ENCODE results near the gene C1orf105.
A peak's percentile ranks its signal among the peaks of the same experiment; 100 is the strongest.

C1orf105 gene

GRCh38 chr1:172397221-172397620 lies 23.3 kb upstream of the C1orf105 start:
- DNase-seq = no peak

- no peak for DNase-seq
These were observed 22.9 kb upstream of the C1orf105 start for GRCh38 chr1:172397633-172398032.

GRCh38 chr1:172398193-172398592 lies 22.3 kb upstream of the C1orf105 start:
- DNase-seq = peak in 1 of 14 donors; percentile 10

- DNase-seq = peak in 11 of 14 donors; percentile 4 to 61 (median 37)
These were observed 21.3 kb upstream of the C1orf105 start for GRCh38 chr1:172398970-172399755.

- peak in 2 of 14 donors; percentile 3 to 7 for DNase-seq
These were observed 20.4 kb upstream of the C1orf105 start for GRCh38 chr1:172399756-172400721.

- no peak for DNase-seq
These were observed 19.8 kb upstream of the C1orf105 start for GRCh38 chr1:172400722-172401105.

- no peak for DNase-seq
These were observed 19.0 kb upstream of the C1orf105 start for GRCh38 chr1:172401477-172401876.

- DNase-seq = no peak
These were observed 18.6 kb upstream of the C1orf105 start for GRCh38 chr1:172401892-172402291.

- DNase-seq = no peak
These were observed 17.5 kb upstream of the C1orf105 start for GRCh38 chr1:172402878-172403569.

GRCh38 chr1:172404121-172404520 lies 16.4 kb upstream of the C1orf105 start:
- peak in 1 of 14 donors; percentile 32 for DNase-seq

GRCh38 chr1:172405912-172406311 lies 14.6 kb upstream of the C1orf105 start:
- no peak for DNase-seq

- DNase-seq = no peak
These were observed 13.5 kb upstream of the C1orf105 start for GRCh38 chr1:172406968-172407367.

- DNase-seq = no peak
These were observed 11.5 kb upstream of the C1orf105 start for GRCh38 chr1:172408958-172409357.

GRCh38 chr1:172410027-172410426 lies 10.5 kb upstream of the C1orf105 start:
- DNase-seq = no peak

- DNase-seq = no peak
These were observed 8.6 kb upstream of the C1orf105 start for GRCh38 chr1:172411791-172412338.

GRCh38 chr1:172414331-172414730 lies 6.2 kb upstream of the C1orf105 start:
- no peak for DNase-seq

- DNase-seq = no peak
These were observed 3.9 kb upstream of the C1orf105 start for GRCh38 chr1:172416496-172417035.

- no peak for DNase-seq
These were observed 2.9 kb upstream of the C1orf105 start for GRCh38 chr1:172417557-172417956.

GRCh38 chr1:172421974-172422604 lies 1.6 kb downstream of the C1orf105 start:
- peak in 7 of 14 donors; percentile 10 to 56 (median 18) for DNase-seq

GRCh38 chr1:172423336-172423735 lies 2.9 kb downstream of the C1orf105 start:
- no peak for DNase-seq

- DNase-seq = no peak
These were observed 4.9 kb downstream of the C1orf105 start for GRCh38 chr1:172425339-172425738.

- no peak for DNase-seq
These were observed 6.7 kb downstream of the C1orf105 start for GRCh38 chr1:172427191-172427590.
